GM12878 (cell line): Measurements from ENCODE around the gene CAB39. TPM values are rescaled to one million over a fixed set of nuclear protein-coding genes. Genes with fewer than 3 reads are reported as not detected.

Source experiments
- ATAC-seq: fragments of 200-7000 bp; cut with Tn5 transposase; 3 replicates; pipeline ENCODE4 v1.9.1; 2020; ENCODE audit warnings: mild to moderate bottlenecking, moderate library complexity
- BruUV-seq: library from RNA; stranded (reverse); fragments of 400-500 nt; replicated peaks from 2 replicates; lab custom pipeline; 2021; lab: Mats Ljungman, UMichigan
- CTCF ChIA-PET: fragments of 300-600 bp; sonication (Branson Sonifier 250); formaldehyde crosslinking; extraction: SDS; loops from one replicate; lab custom pipeline; 2021; ENCODE audit warnings: inconsistent platforms; lab: Yijun Ruan, JAX
- POLR2A ChIA-PET: fragments of 350-600 bp; formaldehyde crosslinking; extraction: SDS; loops from one replicate; lab custom pipeline; 2021; ENCODE audit warnings: inconsistent platforms; lab: Charles Lee
- RAD21 ChIA-PET: fragments of 300-600 bp; sonication (Branson Sonifier 250); formaldehyde crosslinking; loops from one replicate; lab custom pipeline; 2023; ENCODE audit warnings: antibody characterized with exemption; ENCODE audit not compliant: unreplicated experiment; lab: Charles Lee
- SMC1A ChIA-PET: fragments of 300-600 bp; sonication (Branson Sonifier 250); formaldehyde crosslinking; loops from one replicate; lab custom pipeline; 2023; ENCODE audit not compliant: unreplicated experiment, uncharacterized antibody; lab: Charles Lee
- DNase-seq: peaks from one replicate; pipeline ENCODE4 v3.0.0-alpha.2; 2011; ENCODE audit warnings: low read depth, low spot score
- FAIRE-seq: peaks from 3 replicates; lab custom pipeline; 2011; peaks lifted over from hg19 to GRCh38; lab: Jason Lieb, UNC
- H2AFZ ChIP-seq: 2 replicates; pipeline ENCODE4 v1.6.0; 2011; ENCODE audit warnings: low read depth, low read length, control low read depth; ENCODE audit not compliant: control insufficient read depth
- H3K27ac ChIP-seq: 2 replicates; pipeline ENCODE4 v1.5.1; 2011; ENCODE audit warnings: control low read depth; ENCODE audit not compliant: control insufficient read depth, insufficient read depth
- H3K27me3 ChIP-seq, 2 experiments: replicated peaks in 1 of 2; 2 replicates each; pipeline versions ENCODE4 v1.6.0 to v1.6.1; 2011; ENCODE audit warnings: low read length in 1 of 2; ENCODE audit not compliant: control insufficient read depth in 2 of 2, insufficient read depth in 2 of 2
- H3K36me3 ChIP-seq, 2 experiments: 2 replicates each; pipeline ENCODE4 v1.5.1; 2011; ENCODE audit warnings: low read length in 1 of 2; ENCODE audit not compliant: control insufficient read depth in 2 of 2, insufficient read depth in 2 of 2
- H3K4me1 ChIP-seq: 2 replicates; pipeline ENCODE4 v1.6.1; 2011; ENCODE audit warnings: mild to moderate bottlenecking, low read length, moderate library complexity, mixed read lengths; ENCODE audit not compliant: control insufficient read depth, insufficient read depth
- H3K4me2 ChIP-seq: 2 replicates; pipeline ENCODE4 v1.6.0; 2011; ENCODE audit warnings: control low read depth; ENCODE audit not compliant: control insufficient read depth, insufficient read depth
- H3K4me3 ChIP-seq: fragments of 200-600 bp; sonication (generic); 2 replicates; pipeline ENCODE4 v1.5.1; 2016
- H3K79me2 ChIP-seq: 2 replicates; pipeline ENCODE4 v1.6.0; 2011; ENCODE audit warnings: low read length; ENCODE audit not compliant: control insufficient read depth, insufficient read depth
- H3K9ac ChIP-seq: 2 replicates; pipeline ENCODE4 v1.8.0; 2011; ENCODE audit warnings: low read length, control low read depth, mixed read lengths; ENCODE audit not compliant: control insufficient read depth, insufficient read depth
- H3K9me3 ChIP-seq: replicated peaks from 3 replicates; pipeline ENCODE4 v1.5.1; 2011; ENCODE audit warnings: mild to moderate bottlenecking, low read length; ENCODE audit not compliant: control insufficient read depth, insufficient read depth
- H4K20me1 ChIP-seq: 2 replicates; pipeline ENCODE4 v1.6.0; 2011; ENCODE audit not compliant: control insufficient read depth, insufficient read depth
- ATF2 ChIP-seq: IDR thresholded peaks from 2 replicates; pipeline ENCODE4 v1.6.1; 2012; ENCODE audit warnings: low read length, inconsistent platforms
- BCL11A ChIP-seq: IDR thresholded peaks from 2 replicates; pipeline ENCODE4 v1.6.1; 2011; ENCODE audit warnings: low read depth, low read length
- BMI1 ChIP-seq: fragments of 450-650 bp; IDR thresholded peaks from 2 replicates; pipeline ENCODE4 v1.6.1; 2016; ENCODE audit warnings: mild to moderate bottlenecking, moderate library complexity, borderline replicate concordance
- CHD4 ChIP-seq: fragments of 200-600 bp; sonication (generic); IDR thresholded peaks from 2 replicates; pipeline ENCODE4 v1.6.1; 2016; ENCODE audit warnings: mild to moderate bottlenecking
- E2F4 ChIP-seq: IDR thresholded peaks from 2 replicates; pipeline ENCODE4 v1.6.1; 2012; ENCODE audit warnings: low read depth, low read length, improper control_type of control experiment
- FOXK2 ChIP-seq: fragments of 450-650 bp; IDR thresholded peaks from 2 replicates; pipeline ENCODE4 v1.6.1; 2017; ENCODE audit warnings: mild to moderate bottlenecking, moderate library complexity
- MEF2A ChIP-seq: IDR thresholded peaks from 2 replicates; pipeline ENCODE4 v1.6.1; 2011; ENCODE audit warnings: low read depth, mild to moderate bottlenecking, low read length, moderate library complexity; ENCODE audit not compliant: insufficient read depth
- MEF2B ChIP-seq: fragments of 450-650 bp; IDR thresholded peaks from 2 replicates; pipeline ENCODE4 v1.6.1; 2018; ENCODE audit warnings: mild to moderate bottlenecking, moderate library complexity; ENCODE audit not compliant: partially characterized antibody, poor library complexity, severe bottlenecking
- NFYB ChIP-seq: IDR thresholded peaks from 2 replicates; pipeline ENCODE4 v1.6.1; 2011; ENCODE audit warnings: low read depth, mild to moderate bottlenecking, low read length, improper control_type of control experiment, moderate library complexity; ENCODE audit not compliant: insufficient read depth
- NKRF ChIP-seq: fragments of 450-650 bp; conservative IDR thresholded peaks from 2 replicates; pipeline ENCODE4 v1.6.1; 2017; ENCODE audit warnings: mild to moderate bottlenecking, moderate library complexity
- NR2C2 ChIP-seq: IDR thresholded peaks from 2 replicates; pipeline ENCODE4 v1.6.1; 2011; ENCODE audit warnings: borderline replicate concordance, low read depth; ENCODE audit not compliant: control insufficient read depth, insufficient read length
- TCF7 ChIP-seq: IDR thresholded peaks from 2 replicates; pipeline ENCODE4 v1.6.1; 2014; ENCODE audit warnings: antibody characterized with exemption, borderline replicate concordance
- WGBS: methylation state at CpG from one replicate; pipeline ENCODE4 v1.1.6; 2016; ENCODE audit warnings: low lambda C conversion rate; ENCODE audit not compliant: insufficient replicate concordance, insufficient coverage; ENCODE audit errors: missing lambda C conversion rate; 5-methylcytosine and 5-hydroxymethylcytosine counted together
- in situ Hi-C: fragments of 300-500 bp; cut with MboI; formaldehyde crosslinking; loops from 9 replicates; pipeline ENCODE4 v1.14.3; 2018; ENCODE audit warnings: mixed read lengths
- intact Hi-C: fragments of 100-400 bp; cut with micrococcal nuclease; formaldehyde crosslinking; loops from one replicate; pipeline ENCODE4 v1.14.2; 2022; ENCODE audit not compliant: unreplicated experiment
- polyA plus RNA-seq, 11 experiments: library from polyadenylated mRNA; depleted of rRNA in 4 of 11; unstranded in 6 of 11; stranded (reverse) in 5 of 11; fragments of >200 nt; fragmentation: Nextera tagmentation in 4 of 11; fragmentation: Illumina TruSeq in 1 of 11; extraction: Ambion mirVana in 4 of 11; extraction: Trizol in 1 of 11; gene quantifications; 1 replicate in 1 of 11; 2 replicates in 10 of 11; pipeline versions ENCODE4 v1.2.1 to v1.2.3, GENCODE V29; 2011 to 2016; ENCODE audit warnings: inconsistent platforms in 2 of 11, missing spikeins in 2 of 11, low read depth in 1 of 11
- total RNA-seq, 4 experiments: library from RNA; depleted of rRNA in 3 of 4; stranded (reverse); fragments of >200 nt in 3 of 4; fragmentation: Illumina TruSeq in 1 of 4; extraction: Trizol in 1 of 4; gene quantifications; 2 replicates each; pipeline versions ENCODE4 v1.2.1 to v1.2.3, GENCODE V29; 2013 to 2021
- TF ChIP-seq, protein P1 (sequence below): fragments of 450-650 bp; IDR thresholded peaks from 2 replicates; pipeline ENCODE4 v1.6.1; 2017; ENCODE audit warnings: low read depth, mild to moderate bottlenecking, moderate library complexity
- TF ChIP-seq, protein P2 (sequence below): fragments of 450-650 bp; IDR thresholded peaks from 2 replicates; pipeline ENCODE4 v1.6.1; 2017; ENCODE audit warnings: borderline replicate concordance

The CAB39 gene
- total and polyA plus RNA-seq, 10 of the 15 experiments (the other 5 are each of a cell fraction or from before 2014, with no cell fraction given), result 13.3 to 129 (median 62.9) TPM

DNA sequence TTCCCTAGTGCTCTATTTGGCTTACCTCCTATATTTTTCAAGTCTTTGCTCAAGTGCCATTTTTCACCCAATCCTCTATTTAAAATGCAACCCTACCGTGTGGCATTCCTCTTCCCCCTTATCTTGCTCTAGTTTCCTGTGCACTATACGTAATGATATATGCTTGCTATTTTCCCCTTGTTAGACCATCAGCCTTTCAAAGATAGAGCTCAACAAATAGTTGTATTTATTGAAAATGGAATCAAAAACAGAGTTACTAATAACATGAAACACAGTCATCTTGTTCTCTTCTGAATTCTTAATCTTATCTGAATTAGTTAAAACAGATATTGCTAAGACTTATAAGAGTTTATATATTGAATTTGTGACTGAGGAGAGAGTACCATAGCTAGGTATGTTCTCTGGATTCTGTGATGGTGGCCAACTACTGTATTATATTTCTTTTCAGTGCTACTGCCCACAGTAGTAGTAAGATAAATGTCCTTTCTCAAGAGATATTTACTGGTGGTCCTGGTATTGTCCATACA, 55.3 kb downstream of the CAB39 start (continued):
- TF ChIP-seq, protein P1, sequence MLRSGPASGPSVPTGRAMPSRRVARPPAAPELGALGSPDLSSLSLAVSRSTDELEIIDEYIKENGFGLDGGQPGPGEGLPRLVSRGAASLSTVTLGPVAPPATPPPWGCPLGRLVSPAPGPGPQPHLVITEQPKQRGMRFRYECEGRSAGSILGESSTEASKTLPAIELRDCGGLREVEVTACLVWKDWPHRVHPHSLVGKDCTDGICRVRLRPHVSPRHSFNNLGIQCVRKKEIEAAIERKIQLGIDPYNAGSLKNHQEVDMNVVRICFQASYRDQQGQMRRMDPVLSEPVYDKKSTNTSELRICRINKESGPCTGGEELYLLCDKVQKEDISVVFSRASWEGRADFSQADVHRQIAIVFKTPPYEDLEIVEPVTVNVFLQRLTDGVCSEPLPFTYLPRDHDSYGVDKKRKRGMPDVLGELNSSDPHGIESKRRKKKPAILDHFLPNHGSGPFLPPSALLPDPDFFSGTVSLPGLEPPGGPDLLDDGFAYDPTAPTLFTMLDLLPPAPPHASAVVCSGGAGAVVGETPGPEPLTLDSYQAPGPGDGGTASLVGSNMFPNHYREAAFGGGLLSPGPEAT, result no peak
- TF ChIP-seq FOXK2 (no peak), CHD4 (no peak), NR2C2 (no peak), NKRF (no peak)

GRCh38 chr2:230770804-230771203, 58.2 kb downstream of the CAB39 start:
- peaks cover 8 to 18% of the 10 kb centered on the region in 2 experiments for H3K36me3 ChIP-seq
- ATAC-seq (no peak), DNase-seq (no peak), FAIRE-seq (no peak)
- H3K4me3 ChIP-seq, result no peak overlapping the region
- no TSS peak for BruUV-seq
- POLR2A ChIA-PET, result interaction anchor here (0.9 kb wide), 1 partner anchor 11 kb away, joined by 3 read pairs; no protein-coding TSS in a partner anchor
- H4K20me1 ChIP-seq, result no peaks in the 10 kb centered on the region
- H3K27me3 ChIP-seq, result no peaks in the 10 kb centered on the region
- H3K4me2 ChIP-seq, result no peak overlapping the region
- SMC1A ChIA-PET, result interaction anchor here (1.1 to 2.0 kb wide), 7 partner anchors 9 to 56 kb away, joined by 3 to 10 read pairs (median 4); no protein-coding TSS in a partner anchor
- H2AFZ ChIP-seq, result no peak overlapping the region
- H3K27ac ChIP-seq, result no peak overlapping the region
- no peaks in the 10 kb centered on the region for H3K4me1 ChIP-seq
- CTCF ChIA-PET, result interaction anchor here (0.7 to 1.6 kb wide), 4 partner anchors 12 to 41 kb away, joined by 3 to 8 read pairs (median 4); no protein-coding TSS in a partner anchor
- RAD21 ChIA-PET, result no interaction called here
- H3K9me3 ChIP-seq, result no peaks in the 10 kb centered on the region
- no peak overlapping the region for H3K9ac ChIP-seq
- H3K79me2 ChIP-seq, result peaks cover 12% of the 10 kb centered on the region
- intact Hi-C loops, result no loop called here
- in situ Hi-C loops, result no loop called here
- WGBS, result 95% methylated on average over 3 of the region's 3 CpGs
- TF ChIP-seq BCL11A (no peak), BMI1 (no peak), TCF7 (no peak), ATF2 (no peak), MEF2A (no peak), NFYB (no peak), MEF2B (no peak), E2F4 (no peak)
- TF ChIP-seq, protein P2, sequence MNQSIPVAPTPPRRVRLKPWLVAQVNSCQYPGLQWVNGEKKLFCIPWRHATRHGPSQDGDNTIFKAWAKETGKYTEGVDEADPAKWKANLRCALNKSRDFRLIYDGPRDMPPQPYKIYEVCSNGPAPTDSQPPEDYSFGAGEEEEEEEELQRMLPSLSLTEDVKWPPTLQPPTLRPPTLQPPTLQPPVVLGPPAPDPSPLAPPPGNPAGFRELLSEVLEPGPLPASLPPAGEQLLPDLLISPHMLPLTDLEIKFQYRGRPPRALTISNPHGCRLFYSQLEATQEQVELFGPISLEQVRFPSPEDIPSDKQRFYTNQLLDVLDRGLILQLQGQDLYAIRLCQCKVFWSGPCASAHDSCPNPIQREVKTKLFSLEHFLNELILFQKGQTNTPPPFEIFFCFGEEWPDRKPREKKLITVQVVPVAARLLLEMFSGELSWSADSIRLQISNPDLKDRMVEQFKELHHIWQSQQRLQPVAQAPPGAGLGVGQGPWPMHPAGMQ, result no peak
